Psoas muscle (tissue), 8 donors: ENCODE measurements around the gene ANO6. TPM values are rescaled to one million over a fixed set of nuclear protein-coding genes. Genes with fewer than 3 reads are reported as not detected.

Source experiments
- ATAC-seq, 4 donors: fragments of 200-7000 bp; cut with Tn5 transposase; one replicate each; pipeline ENCODE4 v1.9.1; 2020; ENCODE audit warnings: moderate library complexity in 3 of 4, mild to moderate bottlenecking in 2 of 4
- DNase-seq, 2 donors: peaks; one replicate each; pipeline ENCODE4 v3.0.0-alpha.2; 2020
- H3K27ac ChIP-seq: fragments of 200-600 bp; one replicate; pipeline ENCODE4 v1.8.0; 2022
- H3K27me3 ChIP-seq, 3 donors: fragments of 200-600 bp in 1 of 3; one replicate each; pipeline versions ENCODE4 v1.6.1 to v1.8.0; 2013 to 2022; ENCODE audit warnings: low read length in 2 of 3, mild to moderate bottlenecking in 2 of 3, moderate library complexity in 1 of 3; ENCODE audit not compliant: insufficient read depth in 3 of 3
- H3K36me3 ChIP-seq, 2 donors: fragments of 200-600 bp in 1 of 2; one replicate each; pipeline versions ENCODE4 v1.6.1 to v1.8.0; 2013 to 2022; ENCODE audit warnings: low read depth in 1 of 2, mild to moderate bottlenecking in 1 of 2, moderate library complexity in 1 of 2; ENCODE audit not compliant: insufficient read depth in 1 of 2
- H3K4me1 ChIP-seq: fragments of 200-600 bp; one replicate; pipeline ENCODE4 v1.8.0; 2022
- H3K4me3 ChIP-seq: fragments of 200-600 bp; one replicate; pipeline ENCODE4 v1.8.0; 2022; ENCODE audit warnings: mild to moderate bottlenecking
- H3K9me3 ChIP-seq: fragments of 200-600 bp; one replicate; pipeline ENCODE4 v1.8.0; 2022
- CTCF ChIP-seq: fragments of 200-600 bp; IDR thresholded peaks from one replicate; pipeline ENCODE4 v1.8.0; 2022; ENCODE audit warnings: antibody characterized with exemption
- WGBS, 3 donors: extraction: QIAGEN DNeasy Blood & Tissue Kit; methylation state at CpG; one replicate each; pipeline versions ENCODE4 v1.1.6 to v1.1.7; 2013; 5-methylcytosine and 5-hydroxymethylcytosine counted together
- intact Hi-C, 2 donors: fragments of 100-400 bp; cut with DNase I; formaldehyde crosslinking; loops; one replicate each; pipeline versions ENCODE4 v1.11.0 to v1.14.2; 2022
- polyA plus RNA-seq, 3 donors: library from polyadenylated mRNA; stranded (reverse); fragments of 200-250 nt; gene quantifications; one replicate each; pipeline ENCODE4 v1.2.3, GENCODE V29; 2013
- total RNA-seq, 4 donors: library from RNA; stranded (reverse); fragmentation: NEBNext Ultra II Directional in 2 of 4; extraction: Animal tissue kit (Norgen Biotek cat#: 25700) in 2 of 4; gene quantifications; one replicate each; pipeline versions ENCODE4 v1.2.1 to v1.2.4, GENCODE V29; 2021 to 2023
- donor health status: healthy with polysubstance abuse.
- donor health status: DM: no; HTN: no; CAD: no; lungs with moderate emphysema.
- donor health status: Bipolar disorder and iron deficiency.
- donor health status: healthy.
- donor health status: DM: yes; HTN: yes; CAD: no.
- donor health status: DM: no; HTN: no; CAD: no.
- donor health status: DM: no; HTN: no; CAD: no.
- donor health status: DM: yes; HTN: yes; CAD: no.

ANO6 gene
- total and polyA plus RNA-seq, 7 donors = 25.6 to 121 (median 51.5) TPM

GRCh38 chr12:45247589-45247988 lies 31.7 kb downstream of the ANO6 start:
- ATAC-seq (no peak), DNase-seq (no peak)
- Histone ChIP-seq H3K9me3 (no peaks in the 10 kb centered on the region), H3K36me3 (no peaks in the 10 kb centered on the region), H3K27ac (no peak overlapping the region), H3K4me1 (peaks cover 67% of the 10 kb centered on the region), H3K27me3 (no peaks in the 10 kb centered on the region), H3K4me3 (no peak overlapping the region)
- no peak for TF ChIP-seq CTCF
- intact Hi-C loops = no loop called here

GRCh38 chr12:45248095-45248494 lies 32.2 kb downstream of the ANO6 start:
- WGBS, 3 donors = 100% methylated on average over 1 of the region's 1 CpG
- ATAC-seq = no peak
- peaks cover 65% of the 10 kb centered on the region for H3K4me1 ChIP-seq

DNA sequence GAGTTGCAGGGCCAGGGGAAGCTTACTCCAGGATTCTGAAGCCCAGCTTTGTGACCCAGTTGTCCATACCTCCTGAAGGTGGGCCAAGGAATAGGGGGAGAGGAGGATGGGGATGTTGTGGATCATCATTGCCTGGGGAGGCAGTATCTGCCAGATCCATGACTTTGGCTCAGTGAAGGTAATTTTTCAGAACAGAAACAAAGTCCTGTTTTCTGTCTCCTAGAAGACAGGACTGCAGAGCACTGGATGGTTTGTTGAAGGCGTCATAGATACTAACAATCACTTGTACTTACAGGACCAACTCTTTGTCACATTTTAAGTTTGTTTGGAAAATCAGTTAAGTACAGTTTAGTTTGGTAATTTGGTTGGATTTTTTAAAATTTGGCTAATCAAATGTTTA lies 38.4 kb downstream of the ANO6 start:
- WGBS, 3 donors = 79 to 86% (median 80%) methylated on average over 1 of the region's 1 CpG

More at GRCh38 chr12:45248095-45248494, 32.2 kb downstream of the ANO6 start:
- Histone ChIP-seq H3K27ac (no peak overlapping the region), H3K36me3 (no peaks in the 10 kb centered on the region), H3K27me3 (no peaks in the 10 kb centered on the region), H3K4me3 (no peak overlapping the region), H3K9me3 (no peaks in the 10 kb centered on the region)
- TF ChIP-seq CTCF = no peak
- intact Hi-C loops = no loop called here
- no peak for DNase-seq

GRCh38 chr12:45256721-45257120 lies 40.8 kb downstream of the ANO6 start:
- no peak for DNase-seq
- no peaks in the 10 kb centered on the region for H3K36me3 ChIP-seq
- no peaks in the 10 kb centered on the region for H3K27me3 ChIP-seq
- no peak for ATAC-seq
- intact Hi-C loops = no loop called here
- no peak for TF ChIP-seq CTCF
- no peak overlapping the region for H3K4me3 ChIP-seq
- H3K27ac ChIP-seq = no peak overlapping the region
- H3K4me1 ChIP-seq = peaks cover 67% of the 10 kb centered on the region
- no peaks in the 10 kb centered on the region for H3K9me3 ChIP-seq

More for the DNA sequence above, 38.4 kb downstream of the ANO6 start:
- intact Hi-C loops = loop anchor here in 1 of 2 donors (5.0 kb wide), 1 partner anchor 33 kb away; no protein-coding TSS in a partner anchor
- H3K36me3 ChIP-seq = no peaks in the 10 kb centered on the region
- H3K27me3 ChIP-seq = no peaks in the 10 kb centered on the region
- TF ChIP-seq CTCF = no peak
- ATAC-seq = no peak
- no peak for DNase-seq
- H3K4me1 ChIP-seq = peaks cover 71% of the 10 kb centered on the region
- H3K27ac ChIP-seq = no peak overlapping the region
- no peaks in the 10 kb centered on the region for H3K9me3 ChIP-seq
- no peak overlapping the region for H3K4me3 ChIP-seq

DNA sequence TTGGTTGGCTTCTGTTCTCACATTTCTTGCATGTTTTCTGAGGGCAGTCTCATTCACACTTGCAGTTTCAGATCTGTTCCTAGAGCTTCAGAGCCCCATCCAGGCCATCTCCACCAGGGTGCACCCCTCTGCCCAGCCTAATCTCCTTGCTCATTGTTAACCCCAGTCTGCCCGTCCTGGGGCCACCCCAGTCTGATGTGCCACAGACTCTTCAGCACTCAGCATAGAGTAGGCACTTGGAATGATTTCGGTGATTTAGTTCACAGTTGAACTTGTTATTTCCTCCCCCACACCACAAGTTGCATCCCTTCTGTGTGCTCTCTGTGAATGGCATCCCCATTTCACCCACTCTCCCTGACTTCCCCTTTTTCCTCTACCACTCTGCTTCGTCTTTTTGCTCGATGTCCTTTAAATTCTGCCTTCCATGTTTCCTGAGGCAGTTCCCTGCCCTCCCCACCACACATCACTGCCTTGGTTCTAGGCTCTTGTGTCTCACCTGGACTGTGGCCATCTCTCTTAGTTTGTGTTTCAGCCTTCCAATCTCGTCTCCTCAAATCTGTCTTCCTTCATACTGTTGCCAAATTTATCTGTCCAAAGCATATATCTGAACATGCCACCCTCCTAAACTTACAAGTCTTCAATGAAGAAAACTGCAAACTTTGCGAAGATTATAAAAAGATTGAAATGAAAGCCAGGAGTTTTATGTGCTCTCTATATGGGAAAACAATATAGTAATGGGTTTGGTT lies 41.5 kb downstream of the ANO6 start:
- Histone ChIP-seq H3K4me1 (peaks cover 61% of the 10 kb centered on the region), H3K27ac (no peak overlapping the region), H3K9me3 (no peaks in the 10 kb centered on the region), H3K4me3 (no peak overlapping the region), H3K36me3 (no peaks in the 10 kb centered on the region), H3K27me3 (no peaks in the 10 kb centered on the region)
- DNase-seq (no peak), ATAC-seq (peak in 3 of 4 donors; percentile 30 to 38 (median 36))
- intact Hi-C loops = no loop called here
- WGBS, 3 donors = 71 to 88% (median 73%) methylated on average over 6 of the region's 6 CpGs
- no peak for TF ChIP-seq CTCF
